Adrenal gland (tissue), 5 donors: ENCODE results near the gene TMEM151A.

Source experiments
- CTCF ChIP-seq, 6 experiments: fragments of 450-650 bp in 4 of 6; fragments of 200-600 bp in 2 of 6; sonication (generic) in 1 of 6; IDR thresholded peaks; 1 replicate in 5 of 6; 2 replicates in 1 of 6; pipeline versions ENCODE4 v1.5.1 to v1.8.0; 2016 to 2021; ENCODE audit warnings: antibody characterized with exemption in 6 of 6, mild to moderate bottlenecking in 2 of 6, moderate library complexity in 1 of 6
- POLR2A ChIP-seq, 2 donors: fragments of 450-650 bp; IDR thresholded peaks; one replicate each; pipeline ENCODE4 v1.6.1; 2017; ENCODE audit warnings: antibody characterized with exemption in 2 of 2, mild to moderate bottlenecking in 2 of 2, moderate library complexity in 1 of 2
- donor health status: DM: no; HTN: no; CAD: no.

DNA sequence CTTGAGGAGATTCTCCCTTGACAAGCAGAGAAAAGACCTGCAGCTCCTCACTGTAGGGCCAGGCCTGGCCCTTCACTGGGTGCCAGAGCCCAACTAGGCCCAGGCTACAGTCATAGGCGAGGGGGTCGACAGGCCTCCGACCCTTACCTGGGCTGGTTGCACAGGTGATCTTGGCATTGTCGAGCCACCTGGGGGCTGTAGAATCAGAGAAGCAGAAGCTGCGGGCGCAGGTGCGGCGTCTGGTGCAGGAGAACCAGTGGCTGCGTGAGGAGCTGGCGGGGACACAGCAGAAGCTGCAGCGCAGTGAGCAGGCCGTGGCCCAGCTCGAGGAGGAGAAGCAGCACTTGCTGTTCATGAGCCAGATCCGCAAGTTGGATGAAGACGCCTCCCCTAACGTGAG is 30.1 kb upstream of the TMEM151A start:
- TF ChIP-seq CTCF (IDR thresholded peaks at IDR 0.05) (no peak), POLR2A (IDR thresholded peaks at IDR 0.05) (no peak)
